Muscle layer of duodenum (tissue), 2 donors: ENCODE data around the gene CSNK1G1.
"Not testable (repeated sequence)": the region's sequence is repeated elsewhere in the genome, so short reads cannot be mapped to it uniquely, and the experiment has no call there.

Experiments
- H3K27ac ChIP-seq: one replicate; pipeline ENCODE4 v1.7.0; 2013; ENCODE audit warnings: mild to moderate bottlenecking, low read length
- H3K27me3 ChIP-seq: one replicate; pipeline ENCODE4 v1.7.0; 2013; ENCODE audit warnings: low read depth, mild to moderate bottlenecking, control low read depth, low read length
- H3K36me3 ChIP-seq, 2 donors: one replicate each; pipeline ENCODE4 v1.7.0; 2013; ENCODE audit warnings: low read length in 2 of 2, control low read depth in 1 of 2, mild to moderate bottlenecking in 1 of 2; ENCODE audit not compliant: insufficient read depth in 2 of 2, control insufficient read depth in 1 of 2
- H3K4me1 ChIP-seq, 2 donors: one replicate each; pipeline ENCODE4 v1.7.0; 2013; ENCODE audit warnings: low read length in 2 of 2, mild to moderate bottlenecking in 2 of 2, control low read depth in 1 of 2, moderate library complexity in 1 of 2; ENCODE audit not compliant: insufficient read depth in 2 of 2, control insufficient read depth in 1 of 2
- H3K4me3 ChIP-seq, 2 donors: one replicate each; pipeline ENCODE4 v1.7.0; 2013; ENCODE audit warnings: low read length in 2 of 2, low read depth in 1 of 2, mild to moderate bottlenecking in 1 of 2
- H3K9me3 ChIP-seq, 2 donors: one replicate each; pipeline ENCODE4 v1.7.0; 2013; ENCODE audit warnings: low read length in 2 of 2, control low read depth in 1 of 2, mild to moderate bottlenecking in 1 of 2; ENCODE audit not compliant: control insufficient read depth in 1 of 2
- donor health status: healthy.

The CSNK1G1 gene

GRCh38 chr15:64121614-64122013 lies 234.4 kb downstream of the CSNK1G1 start:
- Histone ChIP-seq H3K27me3 (no peaks in the 10 kb centered on the region), H3K9me3 (no peaks in the 10 kb centered on the region), H3K36me3 (peaks cover 69 to 85% of the 10 kb centered on the region in 2 donors), H3K4me3 (no peak overlapping the region), H3K4me1 (no peaks in the 10 kb centered on the region), H3K27ac (no peak overlapping the region)

GRCh38 chr15:64120322-64120721 lies 235.7 kb downstream of the CSNK1G1 start:
- not testable (repeated sequence) for H3K27ac ChIP-seq

GRCh38 chr15:64117759-64118487 lies 238.1 kb downstream of the CSNK1G1 start:
- Histone ChIP-seq H3K27ac (no peak overlapping the region), H3K4me3 (no peak overlapping the region), H3K27me3 (no peaks in the 10 kb centered on the region), H3K9me3 (no peaks in the 10 kb centered on the region), H3K36me3 (peaks cover 78 to 94% of the 10 kb centered on the region in 2 donors), H3K4me1 (no peaks in the 10 kb centered on the region)

More at GRCh38 chr15:64120322-64120721, 235.7 kb downstream of the CSNK1G1 start:
- not testable (repeated sequence) for H3K4me1 ChIP-seq, H3K27me3 ChIP-seq, H3K9me3 ChIP-seq, H3K4me3 ChIP-seq
- peaks cover 74 to 89% of the 10 kb centered on the region in 2 donors for H3K36me3 ChIP-seq
